Ovary (tissue), 3 donors: ENCODE measurements around the gene DBF4B.

Experiments
- EP300 ChIP-seq: sonication (generic); formaldehyde crosslinking; IDR thresholded peaks from one replicate; pipeline ENCODE4 v1.6.1; 2017; ENCODE audit warnings: antibody characterized with exemption
- POLR2A ChIP-seq: fragments of 450-650 bp; IDR thresholded peaks from one replicate; pipeline ENCODE4 v1.6.1; 2017; ENCODE audit warnings: antibody characterized with exemption, mild to moderate bottlenecking, moderate library complexity
- TF ChIP-seq, protein P1 (sequence below), 3 donors: fragments of 450-650 bp in 2 of 3; fragments of 200-600 bp in 1 of 3; IDR thresholded peaks; one replicate each; pipeline versions ENCODE4 v1.5.1 to v1.8.0; 2016 to 2022; ENCODE audit warnings: antibody characterized with exemption in 3 of 3, mild to moderate bottlenecking in 1 of 3
- donor health status: DM: no; HTN: no; CAD: no.

DNA sequence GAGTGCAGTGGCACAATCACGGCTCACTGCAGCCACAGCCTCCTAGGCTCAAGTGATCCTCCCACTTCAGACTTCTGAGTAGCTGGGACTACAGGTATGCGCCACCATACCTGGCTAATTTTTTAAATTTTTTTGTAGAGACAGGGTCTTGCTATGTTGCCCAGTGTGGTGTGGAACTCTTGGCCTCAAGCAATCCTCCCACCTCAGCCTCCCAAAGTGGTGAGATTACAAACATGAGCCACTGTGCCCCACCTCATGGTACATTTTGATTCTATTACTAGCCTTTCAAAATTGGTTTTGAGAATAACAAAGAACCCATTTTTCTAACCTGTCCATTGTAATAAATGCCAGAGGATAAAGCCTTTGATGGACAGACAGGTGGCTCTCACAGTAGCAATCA lies 20.3 kb upstream of the DBF4B start:
- TF ChIP-seq, protein P1, sequence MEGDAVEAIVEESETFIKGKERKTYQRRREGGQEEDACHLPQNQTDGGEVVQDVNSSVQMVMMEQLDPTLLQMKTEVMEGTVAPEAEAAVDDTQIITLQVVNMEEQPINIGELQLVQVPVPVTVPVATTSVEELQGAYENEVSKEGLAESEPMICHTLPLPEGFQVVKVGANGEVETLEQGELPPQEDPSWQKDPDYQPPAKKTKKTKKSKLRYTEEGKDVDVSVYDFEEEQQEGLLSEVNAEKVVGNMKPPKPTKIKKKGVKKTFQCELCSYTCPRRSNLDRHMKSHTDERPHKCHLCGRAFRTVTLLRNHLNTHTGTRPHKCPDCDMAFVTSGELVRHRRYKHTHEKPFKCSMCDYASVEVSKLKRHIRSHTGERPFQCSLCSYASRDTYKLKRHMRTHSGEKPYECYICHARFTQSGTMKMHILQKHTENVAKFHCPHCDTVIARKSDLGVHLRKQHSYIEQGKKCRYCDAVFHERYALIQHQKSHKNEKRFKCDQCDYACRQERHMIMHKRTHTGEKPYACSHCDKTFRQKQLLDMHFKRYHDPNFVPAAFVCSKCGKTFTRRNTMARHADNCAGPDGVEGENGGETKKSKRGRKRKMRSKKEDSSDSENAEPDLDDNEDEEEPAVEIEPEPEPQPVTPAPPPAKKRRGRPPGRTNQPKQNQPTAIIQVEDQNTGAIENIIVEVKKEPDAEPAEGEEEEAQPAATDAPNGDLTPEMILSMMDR (IDR thresholded peaks at IDR 0.05): no peak
- TF ChIP-seq POLR2A: no peak
- no peak for TF ChIP-seq EP300
